ENCODE measurements around the gene PPP1R14D.
"Not testable (repeated sequence)": the region's sequence is repeated elsewhere in the genome, so short reads cannot be mapped to it uniquely, and the experiment has no call there.

Gene PPP1R14D

GRCh38 chr15:40828447-40829036 is at the start of gene PPP1R14D:
TSS of gene PPP1R14D (minus strand) at chr15:40828708. CDS start at chr15:40828641, 67 bp downstream.
- no peak for DNase-seq

GRCh38 chr15:40877694-40878093 is 49.2 kb upstream of the PPP1R14D start:
- no peak for DNase-seq

- DNase-seq = no peak
These were observed 47.7 kb upstream of the PPP1R14D start for GRCh38 chr15:40875991-40876730.

- DNase-seq = peak in 1 of 2 experiments; percentile 33
These were observed 45.4 kb upstream of the PPP1R14D start, which contains the start of gene RHOV for GRCh38 chr15:40873694-40874561. TSS of gene RHOV (minus strand) at chr15:40874234. CDS start at chr15:40874139, 95 bp downstream.

GRCh38 chr15:40872791-40873693 is 44.5 kb upstream of the PPP1R14D start:
- DNase-seq = no peak

- no peak for DNase-seq
These were observed 43.5 kb upstream of the PPP1R14D start for GRCh38 chr15:40871749-40872617.

- DNase-seq = no peak
These were observed 42.2 kb upstream of the PPP1R14D start for GRCh38 chr15:40870716-40871115.

- no peak for DNase-seq
These were observed 41.2 kb upstream of the PPP1R14D start for GRCh38 chr15:40869686-40870085.

- no peak for DNase-seq
These were observed 38.7 kb upstream of the PPP1R14D start for GRCh38 chr15:40867199-40867598.

GRCh38 chr15:40863660-40864270 is 35.3 kb upstream of the PPP1R14D start:
- DNase-seq = no peak

- not testable (repeated sequence) for DNase-seq
These were observed 32.6 kb upstream of the PPP1R14D start for GRCh38 chr15:40861147-40861546.

GRCh38 chr15:40859206-40859851 is 30.8 kb upstream of the PPP1R14D start:
- DNase-seq = peak; percentile 11 to 38

- no peak for DNase-seq
These were observed 30.2 kb upstream of the PPP1R14D start for GRCh38 chr15:40858706-40859105.

GRCh38 chr15:40857601-40858341 is 29.3 kb upstream of the PPP1R14D start:
- DNase-seq = peak; percentile 18 to 22

- DNase-seq = no peak
These were observed 28.2 kb upstream of the PPP1R14D start for GRCh38 chr15:40856746-40857145.

- DNase-seq = no peak
These were observed 27.3 kb upstream of the PPP1R14D start for GRCh38 chr15:40855706-40856234.

GRCh38 chr15:40854161-40854560 is 25.7 kb upstream of the PPP1R14D start:
- DNase-seq = no peak

GRCh38 chr15:40853241-40853890 is 24.9 kb upstream of the PPP1R14D start:
- DNase-seq = no peak

GRCh38 chr15:40852529-40852928 is 24.0 kb upstream of the PPP1R14D start:
- no peak for DNase-seq

All from SW 1271 (cell line).